ENCODE measurements around the gene ARMH2.

The ARMH2 gene

GRCh38 chr6:24802271-24803059 is 3.7 kb upstream of the ARMH2 start:
- TF ChIP-seq FOXP2 (optimal IDR thresholded peaks at IDR 0.05; ENCODE audit: borderline replicate concordance, extremely low read depth, extremely low read length, insufficient read depth) (no peak), REST (IDR thresholded peaks at IDR 0.05; ENCODE audit: insufficient read depth in 1 of 2, low read depth in 2 of 2, low read length in 2 of 2) (no peak), POLR2AphosphoS5 (IDR thresholded peaks at IDR 0.05; ENCODE audit: low read depth, low read length) (no peak), SIN3A (IDR thresholded peaks at IDR 0.05; ENCODE audit: borderline replicate concordance, insufficient read depth, low read length) (no peak), TAF1 (IDR thresholded peaks at IDR 0.05; ENCODE audit: borderline replicate concordance, insufficient read depth, low read length) (no peak)

- TF ChIP-seq TAF1 (IDR thresholded peaks at IDR 0.05; ENCODE audit: borderline replicate concordance, insufficient read depth, low read length) (no peak), SIN3A (IDR thresholded peaks at IDR 0.05; ENCODE audit: borderline replicate concordance, insufficient read depth, low read length) (no peak), FOXP2 (optimal IDR thresholded peaks at IDR 0.05; ENCODE audit: borderline replicate concordance, extremely low read depth, extremely low read length, insufficient read depth) (no peak), POLR2AphosphoS5 (IDR thresholded peaks at IDR 0.05; ENCODE audit: low read depth, low read length) (no peak), REST (IDR thresholded peaks at IDR 0.05; ENCODE audit: insufficient read depth in 1 of 2, low read depth in 2 of 2, low read length in 2 of 2) (no peak)
Measured at GRCh38 chr6:24799541-24799915, 811 bp upstream of the ARMH2 start.

GRCh38 chr6:24797596-24798216 is 1.0 kb downstream of the ARMH2 start:
- TF ChIP-seq TAF1 (IDR thresholded peaks at IDR 0.05; ENCODE audit: borderline replicate concordance, insufficient read depth, low read length) = no peak
- TF ChIP-seq FOXP2 (optimal IDR thresholded peaks at IDR 0.05; ENCODE audit: borderline replicate concordance, extremely low read depth, extremely low read length, insufficient read depth) = no peak
- TF ChIP-seq POLR2AphosphoS5 (IDR thresholded peaks at IDR 0.05; ENCODE audit: low read depth, low read length) = no peak
- no peak for TF ChIP-seq SIN3A (IDR thresholded peaks at IDR 0.05; ENCODE audit: borderline replicate concordance, insufficient read depth, low read length)
- no peak for TF ChIP-seq REST (IDR thresholded peaks at IDR 0.05; ENCODE audit: insufficient read depth in 1 of 2, low read depth in 2 of 2, low read length in 2 of 2)

GRCh38 chr6:24796616-24797290 is 2.0 kb downstream of the ARMH2 start:
- TF ChIP-seq FOXP2 (optimal IDR thresholded peaks at IDR 0.05; ENCODE audit: borderline replicate concordance, extremely low read depth, extremely low read length, insufficient read depth) (no peak), POLR2AphosphoS5 (IDR thresholded peaks at IDR 0.05; ENCODE audit: low read depth, low read length) (no peak), SIN3A (IDR thresholded peaks at IDR 0.05; ENCODE audit: borderline replicate concordance, insufficient read depth, low read length) (no peak), REST (IDR thresholded peaks at IDR 0.05; ENCODE audit: insufficient read depth in 1 of 2, low read depth in 2 of 2, low read length in 2 of 2) (no peak), TAF1 (IDR thresholded peaks at IDR 0.05; ENCODE audit: borderline replicate concordance, insufficient read depth, low read length) (no peak)

Data from PFSK-1 (cell line).